A549 (cell line): ENCODE measurements around the gene CTDP1. TPM values are rescaled to one million over a fixed set of nuclear protein-coding genes. Genes with fewer than 3 reads are reported as not detected.

Experiments used
- ATAC-seq, 2 experiments: fragments of 200-7000 bp in 1 of 2; fragments of >200 bp in 1 of 2; cut with Nextera tagmentation in 1 of 2; cut with Tn5 transposase in 1 of 2; 3 replicates each; pipeline versions ENCODE4 v1.8.0 to v1.9.1; 2018 to 2020; ENCODE audit warnings: mild to moderate bottlenecking in 1 of 2, moderate library complexity in 1 of 2
- CTCF ChIA-PET: fragments of 300-600 bp; sonication (Branson Sonifier 250); formaldehyde crosslinking; extraction: SDS; loops from one replicate; lab custom pipeline; 2021; ENCODE audit warnings: antibody characterized with exemption, inconsistent platforms; lab: Yijun Ruan, JAX
- POLR2A ChIA-PET: fragments of 350-600 bp; formaldehyde crosslinking; extraction: SDS; loops from one replicate; lab custom pipeline; 2021; ENCODE audit warnings: antibody characterized with exemption, inconsistent platforms; lab: Yijun Ruan, JAX
- DNase-seq, 2 experiments: peaks; one replicate each; pipeline versions ENCODE4 v3.0.0 to v3.0.0-alpha.2; 2011 to 2016; ENCODE audit warnings: low read depth in 1 of 2, low spot score in 1 of 2
- FAIRE-seq: peaks from 2 replicates; lab custom pipeline; 2011; peaks lifted over from hg19 to GRCh38; lab: Jason Lieb, UNC
- H3K27ac ChIP-seq, 2 experiments: fragments of >200 bp; sonication (Bioruptor Twin); formaldehyde crosslinking; 3 replicates each; pipeline ENCODE4 v1.5.1; 2016 to 2017
- H3K4me1 ChIP-seq: fragments of >200 bp; sonication (Bioruptor Twin); formaldehyde crosslinking; 3 replicates; pipeline ENCODE4 v1.6.1; 2016
- H3K4me2 ChIP-seq: fragments of >200 bp; sonication (Bioruptor Twin); formaldehyde crosslinking; 3 replicates; pipeline ENCODE4 v1.6.1; 2016
- H3K4me3 ChIP-seq: fragments of >200 bp; sonication (Bioruptor Twin); formaldehyde crosslinking; 3 replicates; pipeline ENCODE4 v1.5.1; 2016
- H3K9me3 ChIP-seq: fragments of >200 bp; sonication (Bioruptor Twin); formaldehyde crosslinking; 3 replicates; pipeline ENCODE4 v1.6.1; 2016
- CHD2 ChIP-seq: fragments of 150-350 bp; IDR thresholded peaks from 2 replicates; pipeline ENCODE4 v1.6.1; 2014; ENCODE audit warnings: low read length; ENCODE audit not compliant: partially characterized antibody
- EHF ChIP-seq: fragments of 250-450 bp; sonication (Bioruptor Pico); IDR thresholded peaks from 2 replicates; pipeline ENCODE4 v1.5.0; 2020; ENCODE audit warnings: mild to moderate bottlenecking
- ESRRA ChIP-seq: fragments of 150-350 bp; IDR thresholded peaks from 2 replicates; pipeline ENCODE4 v1.6.1; 2014; ENCODE audit warnings: mild to moderate bottlenecking, low read length, borderline replicate concordance
- FOXS1 ChIP-seq: fragments of 250-450 bp; sonication (Bioruptor Pico); IDR thresholded peaks from 2 replicates; pipeline ENCODE4 v1.5.0; 2020; ENCODE audit warnings: mild to moderate bottlenecking, moderate library complexity
- HDAC2 ChIP-seq: fragments of 200-600 bp; sonication (generic); IDR thresholded peaks from 2 replicates; pipeline ENCODE4 v1.6.1; 2016
- HEYL ChIP-seq: fragments of 250-450 bp; sonication (Bioruptor Pico); IDR thresholded peaks from 2 replicates; pipeline ENCODE4 v1.8.0; 2021; ENCODE audit warnings: mild to moderate bottlenecking, moderate library complexity
- HOXA7 ChIP-seq: fragments of 250-450 bp; sonication (Bioruptor Pico); IDR thresholded peaks from 2 replicates; pipeline ENCODE4 v1.5.0; 2020; ENCODE audit warnings: mild to moderate bottlenecking, moderate library complexity
- MAZ ChIP-seq: fragments of 150-350 bp; IDR thresholded peaks from 2 replicates; pipeline ENCODE4 v1.6.1; 2014; ENCODE audit warnings: antibody characterized with exemption, low read depth, low read length, borderline replicate concordance
- NR3C1 ChIP-seq: fragments of >200 bp; sonication (Bioruptor Twin); formaldehyde crosslinking; IDR thresholded peaks from 3 replicates; pipeline ENCODE4 v1.6.1; 2017
- POLR2A ChIP-seq: IDR thresholded peaks from 2 replicates; pipeline ENCODE4 v1.6.1; 2012; ENCODE audit warnings: mild to moderate bottlenecking, low read length
- POLR2AphosphoS2 ChIP-seq: conservative IDR thresholded peaks from 2 replicates; pipeline ENCODE4 v1.6.1; 2012; ENCODE audit warnings: low read length, improper control_type of control experiment, inconsistent platforms
- RAD21 ChIP-seq, 2 experiments: fragments of >200 bp in 1 of 2; sonication (Bioruptor Twin) in 1 of 2; formaldehyde crosslinking in 1 of 2; IDR thresholded peaks in 1 of 2; conservative IDR thresholded peaks in 1 of 2; 2 replicates in 1 of 2; 3 replicates in 1 of 2; pipeline ENCODE4 v1.6.1; 2012 to 2018; ENCODE audit warnings: inconsistent platforms in 1 of 2
- RCOR1 ChIP-seq: fragments of 150-350 bp; IDR thresholded peaks from 2 replicates; pipeline ENCODE4 v1.6.1; 2014; ENCODE audit warnings: antibody characterized with exemption, low read length, low read depth
- RFX5 ChIP-seq: fragments of 450-650 bp; IDR thresholded peaks from 2 replicates; pipeline ENCODE4 v1.7.1; 2014; ENCODE audit warnings: antibody characterized with exemption, mild to moderate bottlenecking, moderate library complexity
- SMC3 ChIP-seq: fragments of >200 bp; sonication (Bioruptor Twin); formaldehyde crosslinking; IDR thresholded peaks from 3 replicates; pipeline ENCODE4 v1.6.1; 2018; ENCODE audit warnings: inconsistent platforms
- TFCP2L1 ChIP-seq: fragments of 250-450 bp; sonication (Bioruptor Pico); IDR thresholded peaks from 2 replicates; pipeline ENCODE4 v1.5.0; 2021; ENCODE audit warnings: mild to moderate bottlenecking
- ZC3H11A ChIP-seq: fragments of 450-650 bp; IDR thresholded peaks from 2 replicates; pipeline ENCODE4 v1.6.1; 2014; ENCODE audit warnings: antibody characterized with exemption, mild to moderate bottlenecking
- ZNF302 ChIP-seq: fragments of 250-450 bp; sonication (Bioruptor Pico); IDR thresholded peaks from 2 replicates; pipeline ENCODE4 v1.9.0; 2021; ENCODE audit warnings: inconsistent platforms, mild to moderate bottlenecking, moderate library complexity
- ZSCAN20 ChIP-seq: fragments of 250-450 bp; sonication (Bioruptor Pico); IDR thresholded peaks from 2 replicates; pipeline ENCODE4 v1.8.0; 2022; ENCODE audit warnings: mild to moderate bottlenecking, moderate library complexity
- WGBS: methylation state at CpG from one replicate; pipeline ENCODE4 v1.1.6; 2017; ENCODE audit errors: missing lambda C conversion rate; 5-methylcytosine and 5-hydroxymethylcytosine counted together
- polyA plus RNA-seq, 4 experiments: library from polyadenylated mRNA; depleted of rRNA in 3 of 4; stranded (reverse); fragments of >200 nt; fragmentation: RNase III in 1 of 4; extraction: RNeasy Plus Mini Kit Qiagen cat#74134 plus additional on column Dnase treatment in 1 of 4; gene quantifications; 2 replicates in 3 of 4; 3 replicates in 1 of 4; pipeline ENCODE4 v1.2.3, GENCODE V29; 2011 to 2017
- TF ChIP-seq, protein P1 (sequence below): fragments of 200-600 bp; sonication (generic); IDR thresholded peaks from 2 replicates; pipeline ENCODE4 v1.6.1; 2016; ENCODE audit warnings: antibody characterized with exemption, mild to moderate bottlenecking, moderate library complexity
- TF ChIP-seq, protein P2 (sequence below): fragments of 150-350 bp; IDR thresholded peaks from 2 replicates; pipeline ENCODE4 v1.6.1; 2014; ENCODE audit warnings: low read depth, mild to moderate bottlenecking, low read length
- TF ChIP-seq, protein P3 (sequence below): fragments of 450-650 bp; IDR thresholded peaks from 2 replicates; pipeline ENCODE4 v1.6.1; 2014; ENCODE audit warnings: antibody characterized with exemption
- TF ChIP-seq, protein P4 (sequence below): fragments of 250-450 bp; sonication (Bioruptor Pico); IDR thresholded peaks from 2 replicates; pipeline ENCODE4 v1.5.0; 2020; ENCODE audit warnings: low read depth, mild to moderate bottlenecking, moderate library complexity

The CTDP1 gene
- polyA plus RNA-seq, 2 of the 4 experiments (the other 2 are of a cell fraction): 6.8 to 12.1 TPM

DNA sequence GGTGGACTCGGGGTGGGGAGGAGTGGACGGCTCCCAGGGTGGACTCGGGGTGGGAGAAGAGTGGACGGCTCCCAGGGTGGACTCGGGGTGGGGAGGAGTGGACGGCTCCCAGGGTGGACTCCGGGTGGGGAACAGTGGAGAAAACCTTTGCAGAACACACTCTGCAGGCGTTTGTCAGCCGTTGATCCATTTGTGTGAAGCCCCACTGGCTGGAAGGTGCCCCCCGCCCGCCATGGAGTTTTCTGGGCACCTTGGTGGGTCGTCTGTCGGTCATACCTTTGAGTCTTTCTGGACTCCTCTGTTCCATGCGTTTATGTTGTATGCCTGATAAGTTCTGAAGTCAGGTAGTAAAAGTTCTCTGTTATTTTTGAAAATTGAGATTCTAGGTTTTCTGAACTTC, 12.5 kb downstream of the CTDP1 start:
- no peak for FAIRE-seq
- ATAC-seq: no peak
- no peak overlapping the region for H3K4me3 ChIP-seq
- H3K27ac ChIP-seq: no peak overlapping the region
- 90% methylated on average over 11 of the region's 14 CpGs for WGBS
- TF ChIP-seq RFX5 (no peak), HDAC2 (no peak), ZSCAN20 (CRISPR knock-in tag) (no peak), HOXA7 (no peak), RAD21 (conservative IDR thresholded peaks at IDR 0.05 in 1 of 2, IDR thresholded peaks at IDR 0.05 in 1 of 2) (no peak), POLR2AphosphoS2 (no peak)
- H3K4me2 ChIP-seq: no peak overlapping the region
- ChIA-PET POLR2A (no interaction called here), CTCF (no interaction called here)
- no peak for DNase-seq
- H3K9me3 ChIP-seq: no peaks in the 10 kb centered on the region
- no peaks in the 10 kb centered on the region for H3K4me1 ChIP-seq

GRCh38 chr18:79692886-79693285, 13.3 kb downstream of the CTDP1 start:
- TF ChIP-seq FOXS1 (CRISPR knock-in tag) (no peak), MAZ (no peak), ZSCAN20 (CRISPR knock-in tag) (no peak), RAD21 (conservative IDR thresholded peaks at IDR 0.05 in 1 of 2, IDR thresholded peaks at IDR 0.05 in 1 of 2) (no peak), ZNF302 (CRISPR knock-in tag) (no peak), ZC3H11A (no peak), POLR2A (no peak), ESRRA (no peak), TFCP2L1 (CRISPR knock-in tag) (no peak), HEYL (CRISPR knock-in tag) (no peak)
- TF ChIP-seq, protein P1, sequence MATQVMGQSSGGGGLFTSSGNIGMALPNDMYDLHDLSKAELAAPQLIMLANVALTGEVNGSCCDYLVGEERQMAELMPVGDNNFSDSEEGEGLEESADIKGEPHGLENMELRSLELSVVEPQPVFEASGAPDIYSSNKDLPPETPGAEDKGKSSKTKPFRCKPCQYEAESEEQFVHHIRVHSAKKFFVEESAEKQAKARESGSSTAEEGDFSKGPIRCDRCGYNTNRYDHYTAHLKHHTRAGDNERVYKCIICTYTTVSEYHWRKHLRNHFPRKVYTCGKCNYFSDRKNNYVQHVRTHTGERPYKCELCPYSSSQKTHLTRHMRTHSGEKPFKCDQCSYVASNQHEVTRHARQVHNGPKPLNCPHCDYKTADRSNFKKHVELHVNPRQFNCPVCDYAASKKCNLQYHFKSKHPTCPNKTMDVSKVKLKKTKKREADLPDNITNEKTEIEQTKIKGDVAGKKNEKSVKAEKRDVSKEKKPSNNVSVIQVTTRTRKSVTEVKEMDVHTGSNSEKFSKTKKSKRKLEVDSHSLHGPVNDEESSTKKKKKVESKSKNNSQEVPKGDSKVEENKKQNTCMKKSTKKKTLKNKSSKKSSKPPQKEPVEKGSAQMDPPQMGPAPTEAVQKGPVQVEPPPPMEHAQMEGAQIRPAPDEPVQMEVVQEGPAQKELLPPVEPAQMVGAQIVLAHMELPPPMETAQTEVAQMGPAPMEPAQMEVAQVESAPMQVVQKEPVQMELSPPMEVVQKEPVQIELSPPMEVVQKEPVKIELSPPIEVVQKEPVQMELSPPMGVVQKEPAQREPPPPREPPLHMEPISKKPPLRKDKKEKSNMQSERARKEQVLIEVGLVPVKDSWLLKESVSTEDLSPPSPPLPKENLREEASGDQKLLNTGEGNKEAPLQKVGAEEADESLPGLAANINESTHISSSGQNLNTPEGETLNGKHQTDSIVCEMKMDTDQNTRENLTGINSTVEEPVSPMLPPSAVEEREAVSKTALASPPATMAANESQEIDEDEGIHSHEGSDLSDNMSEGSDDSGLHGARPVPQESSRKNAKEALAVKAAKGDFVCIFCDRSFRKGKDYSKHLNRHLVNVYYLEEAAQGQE: no peak
- FAIRE-seq: no peak
- WGBS: 88% methylated on average over 12 of the region's 12 CpGs
- H3K27ac ChIP-seq: no peak overlapping the region
- H3K4me2 ChIP-seq: no peak overlapping the region
- no peaks in the 10 kb centered on the region for H3K9me3 ChIP-seq
- ATAC-seq: no peak
- no peaks in the 10 kb centered on the region for H3K4me1 ChIP-seq
- DNase-seq: no peak
- H3K4me3 ChIP-seq: no peak overlapping the region
- CTCF ChIA-PET: no interaction called here
- POLR2A ChIA-PET: no interaction called here

- no peaks in the 10 kb centered on the region for H3K4me1 ChIP-seq
- DNase-seq (no peak), FAIRE-seq (no peak)
- no peaks in the 10 kb centered on the region for H3K9me3 ChIP-seq
- POLR2A ChIA-PET: no interaction called here
- no peak overlapping the region for H3K4me2 ChIP-seq
- H3K27ac ChIP-seq: no peak overlapping the region
- CTCF ChIA-PET: no interaction called here
- no peak for TF ChIP-seq SMC3
- TF ChIP-seq, protein P1: no peak
- TF ChIP-seq POLR2A: no peak
- TF ChIP-seq, protein P2, sequence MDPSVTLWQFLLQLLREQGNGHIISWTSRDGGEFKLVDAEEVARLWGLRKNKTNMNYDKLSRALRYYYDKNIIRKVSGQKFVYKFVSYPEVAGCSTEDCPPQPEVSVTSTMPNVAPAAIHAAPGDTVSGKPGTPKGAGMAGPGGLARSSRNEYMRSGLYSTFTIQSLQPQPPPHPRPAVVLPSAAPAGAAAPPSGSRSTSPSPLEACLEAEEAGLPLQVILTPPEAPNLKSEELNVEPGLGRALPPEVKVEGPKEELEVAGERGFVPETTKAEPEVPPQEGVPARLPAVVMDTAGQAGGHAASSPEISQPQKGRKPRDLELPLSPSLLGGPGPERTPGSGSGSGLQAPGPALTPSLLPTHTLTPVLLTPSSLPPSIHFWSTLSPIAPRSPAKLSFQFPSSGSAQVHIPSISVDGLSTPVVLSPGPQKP: no peak
- TF ChIP-seq CHD2: no peak
- no peak for TF ChIP-seq RAD21 (conservative IDR thresholded peaks at IDR 0.05 in 1 of 2, IDR thresholded peaks at IDR 0.05 in 1 of 2)
- TF ChIP-seq, protein P3, sequence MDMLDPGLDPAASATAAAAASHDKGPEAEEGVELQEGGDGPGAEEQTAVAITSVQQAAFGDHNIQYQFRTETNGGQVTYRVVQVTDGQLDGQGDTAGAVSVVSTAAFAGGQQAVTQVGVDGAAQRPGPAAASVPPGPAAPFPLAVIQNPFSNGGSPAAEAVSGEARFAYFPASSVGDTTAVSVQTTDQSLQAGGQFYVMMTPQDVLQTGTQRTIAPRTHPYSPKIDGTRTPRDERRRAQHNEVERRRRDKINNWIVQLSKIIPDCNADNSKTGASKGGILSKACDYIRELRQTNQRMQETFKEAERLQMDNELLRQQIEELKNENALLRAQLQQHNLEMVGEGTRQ: no peak
- TF ChIP-seq, protein P4, sequence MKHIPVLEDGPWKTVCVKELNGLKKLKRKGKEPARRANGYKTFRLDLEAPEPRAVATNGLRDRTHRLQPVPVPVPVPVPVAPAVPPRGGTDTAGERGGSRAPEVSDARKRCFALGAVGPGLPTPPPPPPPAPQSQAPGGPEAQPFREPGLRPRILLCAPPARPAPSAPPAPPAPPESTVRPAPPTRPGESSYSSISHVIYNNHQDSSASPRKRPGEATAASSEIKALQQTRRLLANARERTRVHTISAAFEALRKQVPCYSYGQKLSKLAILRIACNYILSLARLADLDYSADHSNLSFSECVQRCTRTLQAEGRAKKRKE (CRISPR knock-in tag): no peak
- no peak for TF ChIP-seq EHF (CRISPR knock-in tag)
- TF ChIP-seq NR3C1: no peak
- TF ChIP-seq RCOR1: no peak
- TF ChIP-seq RFX5: no peak
- TF ChIP-seq, all 56 proteins: peak for 0
- no peak; a peak in 2 of 6 replicates for ATAC-seq
- H3K4me3 ChIP-seq: no peak overlapping the region
- WGBS: 87% methylated on average over 18 of the region's 31 CpGs
These were observed 14.1 kb downstream of the CTDP1 start for GRCh38 chr18:79693561-79694205.
